Panc1 (cell line): ENCODE measurements around the gene TOPORS. TPM values are rescaled to one million over a fixed set of nuclear protein-coding genes. Genes with fewer than 3 reads are reported as not detected.

Experiments
- ATAC-seq: fragments of 200-7000 bp; cut with Tn5 transposase; 2 replicates; pipeline ENCODE4 v1.9.1; 2020; ENCODE audit warnings: mild to moderate bottlenecking, moderate library complexity
- BruUV-seq: library from RNA; stranded (reverse); fragments of 400-500 nt; replicated peaks from 2 replicates; lab custom pipeline; 2021; lab: Mats Ljungman, UMichigan
- CTCF ChIA-PET: fragments of 300-600 bp; sonication (Branson Sonifier 250); formaldehyde crosslinking; loops from one replicate; lab custom pipeline; 2022; ENCODE audit warnings: antibody characterized with exemption; lab: Charles Lee
- POLR2A ChIA-PET: fragments of 300-600 bp; sonication (Branson Sonifier 250); formaldehyde crosslinking; loops from one replicate; lab custom pipeline; 2022; ENCODE audit warnings: antibody characterized with exemption; lab: Charles Lee
- DNase-seq: peaks from one replicate; pipeline ENCODE4 v3.0.0-alpha.2; 2010; ENCODE audit warnings: low read depth, low spot score
- H3K27ac ChIP-seq: 2 replicates; pipeline ENCODE4 v1.5.1; 2011; ENCODE audit warnings: mild to moderate bottlenecking, low read length, inconsistent platforms
- H3K27me3 ChIP-seq: fragments of 200-500 bp; sonication (Bioruptor generic); 2 replicates; pipeline ENCODE4 v1.6.0; 2014; ENCODE audit warnings: low read length, inconsistent platforms; ENCODE audit not compliant: control insufficient read depth, insufficient read depth
- H3K36me3 ChIP-seq: fragments of 200-500 bp; sonication (Bioruptor generic); 2 replicates; pipeline ENCODE4 v1.5.1; 2014; ENCODE audit warnings: inconsistent platforms, mild to moderate bottlenecking, low read length, moderate library complexity; ENCODE audit not compliant: control insufficient read depth, insufficient read depth
- H3K4me1 ChIP-seq: 2 replicates; pipeline ENCODE4 v1.5.1; 2011; ENCODE audit warnings: inconsistent platforms, mild to moderate bottlenecking, low read length, moderate library complexity; ENCODE audit not compliant: control insufficient read depth, insufficient read depth
- H3K4me3 ChIP-seq, 2 experiments: 2 replicates each; pipeline ENCODE4 v1.5.1; 2011 to 2012; ENCODE audit warnings: low read depth in 2 of 2, low read length in 2 of 2, mild to moderate bottlenecking in 2 of 2, inconsistent platforms in 1 of 2, moderate library complexity in 1 of 2
- H3K9me3 ChIP-seq: fragments of 200-500 bp; sonication (Bioruptor generic); 2 replicates; pipeline ENCODE4 v1.5.1; 2014; ENCODE audit warnings: low read depth, mild to moderate bottlenecking, inconsistent platforms, low read length, moderate library complexity; ENCODE audit not compliant: control insufficient read depth, insufficient read depth
- POLR2AphosphoS5 ChIP-seq: IDR thresholded peaks from 2 replicates; pipeline ENCODE4 v1.6.1; 2012; ENCODE audit warnings: mild to moderate bottlenecking, low read depth, low read length, moderate library complexity
- SIN3A ChIP-seq: IDR thresholded peaks from 2 replicates; pipeline ENCODE4 v1.6.1; 2012; ENCODE audit warnings: low read depth, mild to moderate bottlenecking, low read length, moderate library complexity, borderline replicate concordance; ENCODE audit not compliant: insufficient read depth
- TCF7L2 ChIP-seq: IDR thresholded peaks from 2 replicates; pipeline ENCODE4 v1.6.1; 2011; ENCODE audit warnings: mild to moderate bottlenecking, low read depth, low read length, inconsistent platforms
- in situ Hi-C: cut with HindIII; loops from 2 replicates; pipeline ENCODE4 v1.10.0; 2016; ENCODE audit warnings: low sequenced_read_pairs, low pct_unique_long_range_greater_than_20kb
- intact Hi-C: fragments of 100-400 bp; cut with micrococcal nuclease; formaldehyde crosslinking; loops from one replicate; pipeline ENCODE4 v1.10.0; 2022; ENCODE audit not compliant: unreplicated experiment
- total RNA-seq: library from RNA; stranded (reverse); gene quantifications from one replicate; pipeline ENCODE4 v1.2.1, GENCODE V29; 2021; ENCODE audit not compliant: unreplicated experiment
- TF ChIP-seq, protein P1 (sequence below), 2 experiments: IDR thresholded peaks; 2 replicates each; pipeline ENCODE4 v1.6.1; 2011 to 2012; ENCODE audit warnings: low read depth in 2 of 2, control low read depth in 1 of 2, low read length in 1 of 2, mild to moderate bottlenecking in 1 of 2, moderate library complexity in 1 of 2; ENCODE audit not compliant: insufficient read depth in 1 of 2
- TF ChIP-seq, protein P2 (sequence below): fragments of 450-650 bp; IDR thresholded peaks from 2 replicates; pipeline ENCODE4 v1.5.1; 2017; ENCODE audit warnings: mild to moderate bottlenecking

TOPORS gene
- total RNA-seq, 1 experiment from 2014 or later, result 21.2 TPM

DNA sequence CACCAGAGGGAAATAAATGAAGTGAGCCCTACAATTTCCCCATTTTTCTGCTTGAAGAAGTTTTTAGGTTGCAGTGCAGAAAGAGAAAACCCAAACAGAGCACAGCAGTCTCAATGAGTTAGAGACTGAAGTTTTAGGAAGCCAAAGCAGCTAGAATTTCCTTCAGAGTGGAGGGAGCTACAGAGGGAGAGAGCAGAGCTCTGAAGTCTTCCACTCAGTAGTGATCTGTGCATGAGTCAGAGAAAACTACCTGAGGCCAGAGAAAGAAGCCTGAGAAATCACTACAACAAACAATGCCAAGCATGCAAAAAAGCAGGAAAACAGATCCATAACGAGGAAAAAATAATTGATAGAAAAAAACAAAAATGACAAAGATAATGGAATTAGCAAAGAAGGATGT, 38.5 kb upstream of the TOPORS start:
- no TSS peak for BruUV-seq
- in situ Hi-C loops (no loop called here), intact Hi-C loops (loop anchor here (10.0 kb wide), 1 partner anchor 114 kb away; no protein-coding TSS in a partner anchor)
- DNase-seq (no peak), ATAC-seq (peak; percentile 77; the same call in 1 of the 2 replicates)
- Histone ChIP-seq H3K27ac (no peak overlapping the region), H3K27me3 (no peaks in the 10 kb centered on the region; the same call in 1 of the 2 replicates), H3K4me1 (no peaks in the 10 kb centered on the region), H3K36me3 (no peaks in the 10 kb centered on the region), H3K4me3 (no peak overlapping the region), H3K9me3 (no peaks in the 10 kb centered on the region)
- CTCF ChIA-PET, result interaction anchor here (5.0 kb wide), 1 partner anchor 377 kb away, joined by 27 read pairs; no protein-coding TSS in a partner anchor
- POLR2A ChIA-PET, result no interaction called here
- TF ChIP-seq, protein P1, sequence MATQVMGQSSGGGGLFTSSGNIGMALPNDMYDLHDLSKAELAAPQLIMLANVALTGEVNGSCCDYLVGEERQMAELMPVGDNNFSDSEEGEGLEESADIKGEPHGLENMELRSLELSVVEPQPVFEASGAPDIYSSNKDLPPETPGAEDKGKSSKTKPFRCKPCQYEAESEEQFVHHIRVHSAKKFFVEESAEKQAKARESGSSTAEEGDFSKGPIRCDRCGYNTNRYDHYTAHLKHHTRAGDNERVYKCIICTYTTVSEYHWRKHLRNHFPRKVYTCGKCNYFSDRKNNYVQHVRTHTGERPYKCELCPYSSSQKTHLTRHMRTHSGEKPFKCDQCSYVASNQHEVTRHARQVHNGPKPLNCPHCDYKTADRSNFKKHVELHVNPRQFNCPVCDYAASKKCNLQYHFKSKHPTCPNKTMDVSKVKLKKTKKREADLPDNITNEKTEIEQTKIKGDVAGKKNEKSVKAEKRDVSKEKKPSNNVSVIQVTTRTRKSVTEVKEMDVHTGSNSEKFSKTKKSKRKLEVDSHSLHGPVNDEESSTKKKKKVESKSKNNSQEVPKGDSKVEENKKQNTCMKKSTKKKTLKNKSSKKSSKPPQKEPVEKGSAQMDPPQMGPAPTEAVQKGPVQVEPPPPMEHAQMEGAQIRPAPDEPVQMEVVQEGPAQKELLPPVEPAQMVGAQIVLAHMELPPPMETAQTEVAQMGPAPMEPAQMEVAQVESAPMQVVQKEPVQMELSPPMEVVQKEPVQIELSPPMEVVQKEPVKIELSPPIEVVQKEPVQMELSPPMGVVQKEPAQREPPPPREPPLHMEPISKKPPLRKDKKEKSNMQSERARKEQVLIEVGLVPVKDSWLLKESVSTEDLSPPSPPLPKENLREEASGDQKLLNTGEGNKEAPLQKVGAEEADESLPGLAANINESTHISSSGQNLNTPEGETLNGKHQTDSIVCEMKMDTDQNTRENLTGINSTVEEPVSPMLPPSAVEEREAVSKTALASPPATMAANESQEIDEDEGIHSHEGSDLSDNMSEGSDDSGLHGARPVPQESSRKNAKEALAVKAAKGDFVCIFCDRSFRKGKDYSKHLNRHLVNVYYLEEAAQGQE (IDR thresholded peaks at IDR 0.05; ENCODE audit: insufficient read depth in 1 of 2, low read depth in 2 of 2, low read length in 1 of 2), result no peak
- TF ChIP-seq SIN3A (no peak), TCF7L2 (no peak), POLR2AphosphoS5 (no peak)
- TF ChIP-seq, protein P2, sequence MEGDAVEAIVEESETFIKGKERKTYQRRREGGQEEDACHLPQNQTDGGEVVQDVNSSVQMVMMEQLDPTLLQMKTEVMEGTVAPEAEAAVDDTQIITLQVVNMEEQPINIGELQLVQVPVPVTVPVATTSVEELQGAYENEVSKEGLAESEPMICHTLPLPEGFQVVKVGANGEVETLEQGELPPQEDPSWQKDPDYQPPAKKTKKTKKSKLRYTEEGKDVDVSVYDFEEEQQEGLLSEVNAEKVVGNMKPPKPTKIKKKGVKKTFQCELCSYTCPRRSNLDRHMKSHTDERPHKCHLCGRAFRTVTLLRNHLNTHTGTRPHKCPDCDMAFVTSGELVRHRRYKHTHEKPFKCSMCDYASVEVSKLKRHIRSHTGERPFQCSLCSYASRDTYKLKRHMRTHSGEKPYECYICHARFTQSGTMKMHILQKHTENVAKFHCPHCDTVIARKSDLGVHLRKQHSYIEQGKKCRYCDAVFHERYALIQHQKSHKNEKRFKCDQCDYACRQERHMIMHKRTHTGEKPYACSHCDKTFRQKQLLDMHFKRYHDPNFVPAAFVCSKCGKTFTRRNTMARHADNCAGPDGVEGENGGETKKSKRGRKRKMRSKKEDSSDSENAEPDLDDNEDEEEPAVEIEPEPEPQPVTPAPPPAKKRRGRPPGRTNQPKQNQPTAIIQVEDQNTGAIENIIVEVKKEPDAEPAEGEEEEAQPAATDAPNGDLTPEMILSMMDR, result no peak

DNA sequence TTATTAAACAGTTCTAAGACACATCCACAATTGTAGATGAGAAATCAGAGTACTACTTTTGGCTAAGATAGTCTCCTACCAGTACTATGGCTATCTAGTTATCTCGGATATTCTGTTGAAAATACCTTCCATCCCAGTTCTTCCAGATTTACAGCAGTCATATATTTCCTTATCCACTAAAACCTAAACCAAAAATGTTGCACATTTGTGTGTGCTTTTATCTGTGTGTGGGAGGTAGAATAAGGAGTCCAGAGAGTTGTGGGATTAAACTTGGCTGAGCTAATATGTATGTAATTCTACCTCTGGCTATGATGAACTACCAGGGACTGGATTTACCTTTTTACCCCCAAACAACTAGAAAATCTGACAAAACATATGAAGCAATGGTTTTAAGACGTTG, 38.1 kb upstream of the TOPORS start:
- ChIA-PET POLR2A (no interaction called here), CTCF (interaction anchor here (0.6 to 5.0 kb wide), 2 partner anchors 80 to 378 kb away, joined by 7 to 27 read pairs; no protein-coding TSS in a partner anchor)
- no peak overlapping the region for H3K4me3 ChIP-seq
- DNase-seq (no peak), ATAC-seq (no peak)
- intact Hi-C loops, result loop anchor here (10.0 kb wide), 1 partner anchor 114 kb away; no protein-coding TSS in a partner anchor
- H3K9me3 ChIP-seq, result no peaks in the 10 kb centered on the region
- H3K27me3 ChIP-seq, result peaks cover 3% of the 10 kb centered on the region; the same call in 1 of the 2 replicates
- no peaks in the 10 kb centered on the region for H3K4me1 ChIP-seq
- H3K27ac ChIP-seq, result no peak overlapping the region
- no peak for TF ChIP-seq SIN3A
- TF ChIP-seq POLR2AphosphoS5, result no peak
- TF ChIP-seq, protein P1 (IDR thresholded peaks at IDR 0.05; ENCODE audit: insufficient read depth in 1 of 2, low read depth in 2 of 2, low read length in 1 of 2), result no peak
- TF ChIP-seq TCF7L2, result no peak
- TF ChIP-seq, protein P2, result no peak
- H3K36me3 ChIP-seq, result no peaks in the 10 kb centered on the region
- BruUV-seq, result no TSS peak
- in situ Hi-C loops, result no loop called here
